Activated CD4-positive, alpha-beta T cell treated with anti-CD3 and anti-CD28 coated beads, Interleukin-2, amount 50 U/mL, for 48 hours (primary cell): Measurements from ENCODE around the gene SORCS2.

Experiments
- DNase-seq, 2 experiments: peaks; one replicate each; pipeline ENCODE4 v3.0.0-alpha.2; 2020

Gene SORCS2

GRCh38 chr4:7295197-7295910, 103.0 kb downstream of the SORCS2 start:
- no peak for DNase-seq

GRCh38 chr4:7295911-7296660, 103.7 kb downstream of the SORCS2 start:
- peak; percentile 11 to 17 for DNase-seq

GRCh38 chr4:7296661-7297335, 104.5 kb downstream of the SORCS2 start:
- DNase-seq = no peak

GRCh38 chr4:7297374-7297773, 105.0 kb downstream of the SORCS2 start:
- DNase-seq = no peak

- no peak for DNase-seq
Observed at GRCh38 chr4:7297881-7298280, 105.5 kb downstream of the SORCS2 start.

- no peak for DNase-seq
Observed at GRCh38 chr4:7298619-7299009, 106.3 kb downstream of the SORCS2 start.

- DNase-seq = no peak
Observed at GRCh38 chr4:7299010-7299907, 106.9 kb downstream of the SORCS2 start.

- DNase-seq = no peak
Observed at GRCh38 chr4:7299908-7300710, 107.8 kb downstream of the SORCS2 start.

GRCh38 chr4:7300711-7301095, 108.4 kb downstream of the SORCS2 start:
- no peak for DNase-seq

- no peak for DNase-seq
Observed at GRCh38 chr4:7301126-7301785, 108.9 kb downstream of the SORCS2 start.

- no peak for DNase-seq
Observed at GRCh38 chr4:7301846-7302630, 109.7 kb downstream of the SORCS2 start.

GRCh38 chr4:7302781-7303404, 110.6 kb downstream of the SORCS2 start:
- no peak for DNase-seq

GRCh38 chr4:7303561-7303960, 111.2 kb downstream of the SORCS2 start:
- DNase-seq = no peak

GRCh38 chr4:7304436-7304835, 112.1 kb downstream of the SORCS2 start:
- DNase-seq = no peak

GRCh38 chr4:7306021-7306965, 114.0 kb downstream of the SORCS2 start:
- DNase-seq = no peak

GRCh38 chr4:7306986-7307385, 114.6 kb downstream of the SORCS2 start:
- no peak for DNase-seq

GRCh38 chr4:7307394-7308099, 115.2 kb downstream of the SORCS2 start:
- no peak for DNase-seq

GRCh38 chr4:7309181-7309580, 116.8 kb downstream of the SORCS2 start:
- no peak for DNase-seq
